GM10266 (cell line): ENCODE results near the gene PPIL6.
"Not testable (repeated sequence)": the region's sequence is repeated elsewhere in the genome, so short reads cannot be mapped to it uniquely, and the experiment has no call there.

ENCODE experiments used
- DNase-seq: peaks from one replicate; pipeline ENCODE4 v3.0.0; 2012; ENCODE audit errors: extremely low spot score
- CTCF ChIP-seq: IDR thresholded peaks from 2 replicates; pipeline ENCODE4 v1.5.1; 2012; ENCODE audit warnings: mild to moderate bottlenecking, low read depth; ENCODE audit not compliant: control insufficient read depth, insufficient read depth; ENCODE audit errors: missing control alignments

Gene PPIL6

GRCh38 chr6:109370792-109371191 lies 69.6 kb downstream of the PPIL6 start:
- no peak for TF ChIP-seq CTCF

GRCh38 chr6:109370336-109370735 lies 70.1 kb downstream of the PPIL6 start:
- no peak for DNase-seq
- no peak for TF ChIP-seq CTCF

More at GRCh38 chr6:109370792-109371191, 69.6 kb downstream of the PPIL6 start:
- DNase-seq, result no peak

- no peak for DNase-seq
- TF ChIP-seq CTCF, result no peak
These were observed 70.7 kb downstream of the PPIL6 start for GRCh38 chr6:109369728-109370127.

GRCh38 chr6:109364382-109365078 lies 75.9 kb downstream of the PPIL6 start:
- not testable (repeated sequence) for DNase-seq

- no peak for TF ChIP-seq CTCF
- DNase-seq, result no peak
These were observed 76.7 kb downstream of the PPIL6 start for GRCh38 chr6:109363753-109364152.

GRCh38 chr6:109362102-109362884 lies 78.1 kb downstream of the PPIL6 start:
- TF ChIP-seq CTCF, result no peak
- DNase-seq, result no peak

GRCh38 chr6:109360791-109361190 lies 79.6 kb downstream of the PPIL6 start:
- DNase-seq, result no peak
- TF ChIP-seq CTCF, result no peak

GRCh38 chr6:109360281-109360680 lies 80.1 kb downstream of the PPIL6 start:
- no peak for DNase-seq
- TF ChIP-seq CTCF, result no peak
